ENCODE measurements around the gene RPLP2.
A peak's percentile ranks its signal among the peaks of the same experiment; 100 is the strongest.

RPLP2 gene

DNA sequence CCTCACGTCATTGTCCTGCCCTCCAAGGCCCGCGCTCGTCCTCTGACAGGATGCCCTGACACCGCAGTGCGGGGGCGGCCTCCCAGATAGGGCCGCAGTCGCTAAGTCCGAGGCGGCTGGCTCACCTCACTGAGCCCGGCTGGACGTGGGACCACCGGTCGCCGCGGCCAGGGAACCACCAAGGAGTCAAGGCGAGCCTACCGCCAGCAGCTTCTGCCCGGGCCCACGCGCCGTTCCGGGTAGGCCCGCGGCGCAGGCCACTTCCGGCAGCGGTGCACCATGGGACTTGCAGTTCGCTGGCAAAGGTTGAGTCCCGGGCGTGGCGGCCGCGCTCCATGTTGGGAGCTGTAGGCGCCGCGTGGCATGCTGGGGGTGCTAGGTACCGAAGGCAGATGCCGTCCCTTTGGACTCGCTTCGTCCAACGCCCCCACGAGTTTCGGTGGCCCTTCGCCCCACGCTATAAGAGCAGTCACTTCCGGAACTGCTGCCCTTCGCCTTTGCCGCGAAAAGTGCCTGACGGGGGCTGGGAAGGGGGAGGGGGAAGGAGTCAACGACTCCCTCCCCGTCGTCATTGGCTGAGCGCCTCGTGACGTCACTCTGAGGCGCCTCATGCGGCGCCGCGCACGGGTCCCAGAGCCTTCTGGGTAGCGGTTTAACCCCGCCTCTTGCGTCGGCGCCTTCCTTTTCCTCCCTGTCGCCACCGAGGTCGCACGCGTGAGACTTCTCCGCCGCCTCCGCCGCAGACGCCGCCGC lies at the start of gene RPLP2:
Gene RPLP2 (plus strand): TSS at position 681 of the 753 bp plus-strand sequence. CDS start 268 bp downstream, outside the sequence.
- DNase-seq: peak; percentile 93

DNA sequence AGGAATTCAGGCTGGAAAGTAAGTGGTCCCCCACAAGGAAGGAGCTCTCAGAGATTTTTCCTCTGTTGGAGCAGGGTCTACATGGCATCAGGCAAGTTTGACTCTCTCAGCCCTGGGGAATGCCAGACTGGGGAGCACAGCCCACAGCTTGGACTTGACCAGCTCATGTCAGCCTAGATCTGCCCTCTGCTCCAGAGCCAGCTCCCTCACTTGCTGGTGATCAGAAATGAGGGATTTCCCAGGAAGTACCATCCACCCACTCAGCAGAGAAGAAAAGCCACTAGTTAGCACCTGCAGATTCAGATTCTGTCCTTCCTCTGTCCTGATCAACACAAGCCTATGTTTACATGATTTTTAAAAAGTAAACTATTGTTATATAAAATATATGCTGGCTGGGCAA lies 49.5 kb upstream of the RPLP2 start:
- DNase-seq: no peak

DNA sequence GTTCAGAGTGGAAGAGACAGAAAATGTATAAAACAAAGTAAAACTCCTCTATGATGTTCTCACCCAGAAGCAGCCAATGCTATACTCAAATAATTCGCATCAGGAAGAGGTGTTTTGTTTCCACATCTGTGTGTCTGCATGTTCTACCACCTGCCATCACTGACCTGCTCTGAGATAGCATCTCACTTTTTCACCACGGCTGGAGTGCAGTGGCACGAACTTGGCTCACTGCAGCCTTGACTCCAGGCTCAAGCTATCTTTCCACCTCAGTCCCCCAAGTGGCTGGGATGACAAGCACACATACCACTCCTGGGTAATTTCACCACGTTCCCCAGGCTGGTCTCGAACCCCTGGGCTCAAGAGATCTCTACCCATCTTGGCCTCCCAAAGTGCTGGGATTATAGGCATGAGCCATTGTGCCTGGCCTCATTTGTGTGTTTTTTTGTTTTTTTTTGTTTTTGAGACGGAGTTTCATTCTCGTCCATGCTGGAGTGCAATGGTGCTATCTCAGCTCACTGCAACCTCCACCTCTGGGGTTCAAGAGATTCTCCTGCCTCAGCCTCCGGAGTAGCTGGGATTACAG lies 48.1 kb upstream of the RPLP2 start:
- no peak for DNase-seq

DNA sequence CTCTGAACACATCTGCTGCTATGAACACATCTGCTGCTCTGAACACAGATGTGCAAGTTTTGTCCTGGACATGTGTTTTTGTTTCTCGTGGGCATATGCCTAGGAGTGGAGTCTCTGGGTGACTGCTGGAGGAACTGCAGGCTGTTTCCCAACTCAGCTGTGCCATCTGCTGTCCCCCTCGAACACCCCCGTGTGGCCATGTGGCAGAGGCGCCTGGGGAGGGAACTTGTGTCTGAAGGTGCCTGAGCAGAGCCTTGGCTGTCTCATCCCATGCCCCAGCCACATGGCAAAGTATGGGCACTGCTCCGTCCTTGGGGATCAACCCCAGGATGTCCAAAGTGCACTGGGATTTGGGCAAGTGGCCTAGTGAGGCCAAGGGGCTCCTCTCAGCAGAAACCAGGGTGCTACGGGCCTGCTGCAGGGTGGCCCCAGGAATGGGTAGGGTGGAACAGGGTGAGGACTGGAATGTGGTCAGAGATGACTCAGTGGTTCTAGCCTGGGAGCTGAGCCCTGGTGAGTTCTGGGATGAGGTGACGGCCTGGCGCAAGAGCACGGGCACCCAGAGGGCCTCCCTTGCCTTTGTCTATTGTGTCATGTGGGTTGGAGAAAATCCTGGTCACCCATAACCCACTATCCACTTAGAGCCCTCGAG lies 47.2 kb upstream of the RPLP2 start:
- DNase-seq: peak; percentile 27

DNA sequence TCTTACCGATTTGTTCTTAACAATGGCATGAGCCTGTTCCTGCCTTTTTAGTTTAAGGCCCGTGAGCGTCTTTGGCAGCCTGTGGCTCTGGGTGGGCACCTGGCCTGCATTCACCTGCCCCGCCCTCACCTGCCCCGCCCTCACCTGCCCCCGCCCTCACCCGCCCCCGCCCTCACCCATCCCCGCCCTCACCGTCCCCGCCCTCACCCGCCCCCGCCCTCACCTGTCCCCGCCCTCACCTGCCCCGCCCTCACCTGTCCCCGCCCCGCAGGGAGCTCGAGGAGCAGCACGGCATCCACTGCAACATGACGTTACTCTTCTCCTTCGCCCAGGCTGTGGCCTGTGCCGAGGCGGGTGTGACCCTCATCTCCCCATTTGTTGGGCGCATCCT lies 46.7 kb upstream of the RPLP2 start:
- DNase-seq: no peak

DNA sequence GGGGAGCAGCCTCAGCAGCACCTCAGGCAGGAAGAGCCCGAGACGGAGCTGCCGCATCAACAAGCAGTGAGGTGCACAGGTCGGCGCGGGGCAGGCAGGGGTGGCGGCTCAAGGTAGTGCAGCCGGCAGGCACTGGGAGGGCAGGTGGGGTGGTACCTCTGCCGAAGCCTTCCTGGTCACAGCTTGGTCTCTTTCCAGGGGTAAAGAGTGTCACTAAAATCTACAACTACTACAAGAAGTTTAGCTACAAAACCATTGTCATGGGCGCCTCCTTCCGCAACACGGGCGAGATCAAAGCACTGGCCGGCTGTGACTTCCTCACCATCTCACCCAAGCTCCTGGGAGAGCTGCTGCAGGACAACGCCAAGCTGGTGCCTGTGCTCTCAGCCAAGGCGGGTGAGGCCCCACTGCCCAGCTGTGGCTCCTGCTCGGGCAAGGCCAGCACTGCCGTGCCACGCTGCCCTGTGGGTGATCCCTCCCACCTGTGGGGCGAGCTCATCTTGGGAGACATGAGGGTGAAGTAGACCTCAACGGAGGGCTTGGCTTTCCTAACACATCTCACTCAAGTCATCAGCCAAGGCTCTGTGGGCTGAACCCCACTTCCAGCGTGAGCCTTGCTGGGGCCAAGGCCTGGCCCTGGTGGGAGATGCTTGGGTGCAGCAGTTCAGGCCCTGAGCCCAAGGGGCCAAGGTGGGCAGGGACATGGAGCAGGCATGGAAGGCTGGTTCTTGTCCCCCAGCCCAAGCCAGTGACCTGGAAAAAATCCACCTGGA lies 46.0 kb upstream of the RPLP2 start:
- no peak for DNase-seq

DNA sequence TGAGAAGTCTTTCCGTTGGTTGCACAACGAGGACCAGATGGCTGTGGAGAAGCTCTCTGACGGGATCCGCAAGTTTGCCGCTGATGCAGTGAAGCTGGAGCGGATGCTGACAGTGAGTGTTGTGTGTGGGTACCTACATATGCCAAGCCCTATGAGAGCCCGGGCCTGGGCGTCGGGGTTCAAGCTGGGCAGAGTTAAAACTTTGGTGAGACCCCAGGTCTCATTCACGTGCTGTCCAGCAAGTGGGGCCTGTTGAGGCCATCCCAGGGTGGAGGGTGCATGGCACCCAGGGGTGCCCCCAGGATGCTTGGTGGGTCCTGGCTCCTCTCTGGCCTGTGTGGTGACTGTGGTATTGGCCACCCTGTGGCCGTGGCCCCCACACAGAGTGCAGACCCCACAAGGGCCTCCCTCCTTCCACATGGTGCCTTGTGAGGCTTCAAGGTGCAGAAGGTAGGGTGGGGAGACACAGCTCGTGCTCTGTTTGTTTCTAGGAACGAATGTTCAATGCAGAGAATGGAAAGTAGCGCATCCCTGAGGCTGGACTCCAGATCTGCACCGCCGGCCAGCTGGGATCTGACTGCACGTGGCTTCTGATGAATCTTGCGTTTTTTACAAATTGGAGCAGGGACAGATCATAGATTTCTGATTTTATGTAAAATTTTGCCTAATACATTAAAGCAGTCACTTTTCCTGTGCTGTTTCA lies 45.3 kb upstream of the RPLP2 start:
- DNase-seq: no peak

DNA sequence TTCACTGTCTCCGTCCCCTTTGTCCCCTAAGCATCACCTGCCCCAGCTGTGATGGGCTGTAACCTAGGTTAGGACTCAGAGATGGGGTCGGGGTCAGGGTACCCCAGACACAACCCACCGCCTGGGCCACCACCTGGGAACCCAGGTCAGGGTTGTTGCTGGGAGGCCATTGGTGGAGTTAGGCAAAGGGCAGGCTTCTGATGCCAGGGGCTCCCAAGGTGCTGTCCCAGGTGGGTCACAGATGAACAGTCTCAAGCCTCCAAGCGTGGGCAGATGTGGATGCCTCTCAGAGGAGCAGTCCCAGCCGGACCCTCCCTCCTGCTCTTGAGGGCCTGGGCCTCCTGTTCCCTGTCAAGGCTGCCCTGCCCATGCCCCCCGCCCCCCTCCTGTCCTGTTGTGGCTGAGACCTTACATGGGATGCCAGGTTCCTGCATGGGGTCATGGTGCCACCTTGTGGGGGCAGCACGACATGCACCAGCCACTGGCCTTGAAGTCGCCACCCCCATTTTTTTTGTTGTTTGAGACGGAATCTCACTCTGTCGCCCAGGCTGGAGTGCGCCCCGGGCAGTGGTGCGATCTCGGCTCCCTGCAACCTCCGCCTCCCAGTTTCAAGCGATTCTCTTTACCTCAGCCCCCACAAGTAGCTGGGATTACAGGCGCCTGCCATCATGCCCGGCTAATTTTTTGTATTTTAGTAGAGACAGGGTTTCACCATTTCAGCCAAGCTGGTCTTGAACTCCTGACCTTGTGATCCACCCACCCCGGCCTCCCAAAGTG lies 44.6 kb upstream of the RPLP2 start:
- peak; percentile 30 for DNase-seq

DNA sequence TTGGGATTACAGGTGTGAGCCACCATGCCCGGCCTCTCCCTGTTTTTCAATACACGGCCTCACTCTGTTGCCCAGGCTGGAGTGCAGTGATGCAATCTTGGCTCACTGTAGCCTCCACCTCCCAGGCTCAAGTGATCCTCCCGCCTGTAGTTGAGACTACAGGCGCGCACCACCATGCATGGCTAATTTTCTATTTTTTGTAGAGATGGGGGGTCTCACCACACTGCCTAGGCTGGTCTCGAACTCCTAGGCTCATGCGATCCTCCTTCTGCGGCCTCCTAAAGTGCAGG lies 44.0 kb upstream of the RPLP2 start:
- no peak for DNase-seq

DNA sequence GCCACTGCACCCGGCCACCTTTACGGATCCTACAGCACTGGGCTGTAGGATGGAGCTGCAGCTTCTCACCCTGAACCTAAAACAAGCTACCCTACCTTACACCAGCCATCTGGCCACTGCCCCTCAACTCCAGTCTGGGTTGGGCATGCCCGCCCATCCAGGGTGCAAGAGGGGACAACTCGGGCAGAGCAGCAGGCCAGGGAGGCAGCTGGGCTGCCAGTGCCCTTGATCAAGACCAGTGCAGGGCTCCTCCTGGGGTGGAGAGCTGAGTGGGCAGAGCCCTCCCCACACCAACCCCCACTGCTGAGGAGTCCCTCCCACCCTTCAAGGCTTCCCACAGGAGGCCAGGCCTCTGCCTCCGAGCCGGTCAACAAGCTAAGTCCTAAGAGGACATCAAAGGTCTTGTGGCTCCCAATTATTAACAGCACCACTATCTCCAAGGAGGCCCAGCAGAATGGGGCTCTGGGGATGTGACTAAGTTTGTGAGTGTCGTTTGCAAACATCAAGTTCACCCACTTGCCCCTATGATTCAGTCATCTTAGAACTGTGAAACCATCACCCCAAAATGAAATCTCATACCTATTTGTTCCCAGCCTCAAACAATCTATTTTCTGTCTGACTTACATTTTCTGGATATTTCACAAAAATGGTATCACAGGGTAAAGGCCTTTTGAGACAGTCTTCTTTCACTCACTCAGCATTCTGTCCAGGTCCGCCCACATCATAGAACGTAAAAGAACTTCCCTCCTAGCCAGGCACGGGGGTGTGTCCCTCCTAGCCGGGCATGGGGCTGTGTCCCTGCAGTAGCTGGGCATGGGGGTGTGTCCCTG lies 43.4 kb upstream of the RPLP2 start:
- no peak for DNase-seq

DNA sequence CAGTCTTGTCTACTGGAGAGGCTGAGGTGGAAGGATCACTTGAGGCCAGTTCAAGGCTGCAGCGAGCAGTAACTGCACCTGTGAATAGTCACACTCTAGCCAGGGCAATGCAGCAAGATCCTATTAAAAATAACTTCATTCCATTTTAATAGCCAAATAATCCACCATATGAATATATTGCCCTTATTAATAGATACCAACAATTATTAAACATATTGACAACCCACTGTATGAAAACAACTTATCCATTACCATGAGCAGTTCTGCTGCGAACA lies 42.9 kb upstream of the RPLP2 start:
- DNase-seq: no peak

DNA sequence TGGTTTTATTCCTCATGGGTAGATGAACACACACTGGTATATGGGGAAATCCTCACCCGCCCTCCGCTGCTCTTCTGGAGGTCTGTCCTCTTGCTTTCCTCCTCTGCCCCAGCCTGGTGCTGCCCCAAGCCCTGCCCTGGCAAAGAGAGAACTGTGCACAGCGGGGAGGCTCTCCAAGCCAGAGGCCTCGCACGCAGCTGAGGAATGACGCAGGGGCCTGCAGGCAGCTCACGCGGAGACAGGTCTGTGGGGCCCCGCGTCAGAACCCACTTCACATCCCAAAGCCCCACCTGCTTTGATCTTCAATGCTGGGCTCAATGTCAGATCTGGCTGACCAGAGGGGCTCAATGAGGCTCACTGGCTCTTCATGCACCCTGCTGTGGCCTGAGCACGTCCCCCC lies 42.5 kb upstream of the RPLP2 start:
- no peak for DNase-seq

DNA sequence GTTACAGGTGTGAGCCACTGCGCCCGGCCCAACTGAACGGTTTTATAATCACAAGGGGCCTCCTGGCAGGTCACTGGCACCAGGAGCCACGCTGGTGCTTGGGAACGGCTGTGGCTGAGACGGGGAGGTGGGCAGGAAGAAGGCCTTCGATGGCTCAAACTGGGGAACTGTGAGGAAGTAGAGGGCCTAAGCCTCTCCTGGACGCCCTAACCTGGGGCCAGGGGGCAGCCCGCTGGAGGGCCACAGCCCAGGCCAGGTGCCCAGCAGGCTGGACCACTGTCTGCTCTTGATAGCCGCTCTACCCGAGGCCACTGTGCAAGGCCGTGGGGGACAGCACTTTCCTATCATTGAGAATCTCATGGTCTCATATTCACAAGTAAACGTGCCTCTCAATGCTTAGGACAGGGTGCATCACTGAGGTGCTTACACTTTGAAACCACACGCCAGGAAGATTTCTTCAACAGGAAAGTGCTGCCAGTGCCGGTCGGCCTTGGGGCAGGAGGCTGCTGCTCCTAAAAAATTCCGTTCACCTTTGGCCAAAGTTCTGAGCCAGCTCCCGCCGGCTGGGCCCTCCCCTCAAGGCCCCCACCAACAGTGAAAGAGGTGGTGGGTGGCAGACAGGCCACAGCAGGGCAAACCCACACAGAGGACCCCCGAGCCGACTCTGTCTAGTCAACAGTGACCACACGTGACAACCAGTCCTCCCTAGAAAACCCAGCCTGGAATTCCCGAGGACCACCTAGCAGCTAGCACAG lies 39.7 kb upstream of the RPLP2 start:
- no peak for DNase-seq

DNA sequence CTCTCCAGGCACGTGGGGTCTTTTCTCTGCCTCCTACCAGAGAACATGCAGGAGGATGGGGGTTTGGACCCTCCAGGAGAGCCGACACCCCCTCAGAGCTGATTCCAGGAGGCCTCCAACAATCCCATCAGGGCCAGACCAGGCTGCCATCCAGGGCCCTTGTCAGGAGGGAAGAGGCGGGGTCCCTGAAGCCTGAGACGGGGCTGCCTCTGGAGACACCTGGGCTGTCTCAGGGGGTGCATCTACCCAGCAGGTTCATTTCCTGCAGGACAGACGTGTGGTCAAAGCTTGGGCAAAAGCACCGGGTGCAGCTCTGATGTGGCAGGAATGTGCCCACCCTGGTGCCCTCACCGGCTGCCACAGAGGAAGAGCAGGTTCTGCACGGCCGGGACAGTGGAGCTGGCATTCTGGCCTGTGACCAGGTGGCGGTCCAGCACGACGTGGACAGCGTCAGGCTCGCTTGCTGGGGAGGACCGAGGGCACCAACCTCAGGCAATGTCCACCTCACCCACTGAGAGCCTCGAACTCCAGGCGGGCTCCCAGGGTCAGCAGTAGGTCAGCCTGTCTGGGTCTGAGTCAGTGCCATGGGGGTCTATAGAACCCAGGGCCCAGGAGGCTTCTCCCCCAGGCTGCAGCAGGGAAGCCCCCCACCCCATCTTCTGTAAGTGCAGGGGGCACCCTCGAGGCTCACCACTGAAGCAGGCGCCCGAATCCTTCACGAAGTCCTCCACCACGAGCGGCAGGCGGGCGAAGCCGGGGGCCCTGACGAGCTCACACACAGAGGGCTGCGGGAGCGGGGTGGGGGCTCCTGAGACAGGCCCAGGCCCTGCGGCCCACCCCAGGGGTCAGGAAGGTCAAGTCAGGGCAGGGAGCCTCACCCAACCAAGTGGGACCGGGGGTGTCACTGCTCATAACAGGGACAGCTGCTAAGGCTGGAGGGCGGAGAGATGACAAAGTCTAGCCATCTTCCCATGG lies 38.8 kb upstream of the RPLP2 start:
- DNase-seq: no peak

DNA sequence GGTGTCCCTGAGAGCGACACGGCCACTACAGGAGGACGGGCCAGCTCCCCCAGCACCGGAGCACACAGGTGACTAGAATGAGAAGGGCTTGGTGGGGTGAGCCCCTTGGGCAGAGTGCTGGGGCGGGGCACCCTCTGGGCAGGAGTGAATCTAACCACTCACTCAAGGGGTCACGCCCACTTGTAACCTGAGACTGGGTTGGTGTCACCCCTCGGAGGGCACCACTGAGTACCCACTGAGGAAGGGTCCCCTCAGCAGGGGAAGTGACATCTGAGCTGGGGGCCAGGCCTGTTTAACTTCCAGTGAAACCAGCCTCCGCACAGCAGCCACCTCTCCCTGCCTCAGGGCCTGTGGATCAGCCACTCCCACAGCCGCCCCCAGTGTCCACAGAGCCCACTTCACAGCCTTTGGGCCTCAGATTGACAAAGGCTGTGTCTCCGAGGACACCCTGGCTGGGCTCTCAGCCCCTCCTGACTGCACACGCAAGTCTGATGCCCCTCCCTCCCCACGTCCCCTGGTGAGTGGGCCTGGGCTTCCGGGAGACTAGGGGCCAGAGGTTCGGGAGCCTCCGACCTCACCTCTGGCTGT lies 38.1 kb upstream of the RPLP2 start:
- DNase-seq: no peak

DNA sequence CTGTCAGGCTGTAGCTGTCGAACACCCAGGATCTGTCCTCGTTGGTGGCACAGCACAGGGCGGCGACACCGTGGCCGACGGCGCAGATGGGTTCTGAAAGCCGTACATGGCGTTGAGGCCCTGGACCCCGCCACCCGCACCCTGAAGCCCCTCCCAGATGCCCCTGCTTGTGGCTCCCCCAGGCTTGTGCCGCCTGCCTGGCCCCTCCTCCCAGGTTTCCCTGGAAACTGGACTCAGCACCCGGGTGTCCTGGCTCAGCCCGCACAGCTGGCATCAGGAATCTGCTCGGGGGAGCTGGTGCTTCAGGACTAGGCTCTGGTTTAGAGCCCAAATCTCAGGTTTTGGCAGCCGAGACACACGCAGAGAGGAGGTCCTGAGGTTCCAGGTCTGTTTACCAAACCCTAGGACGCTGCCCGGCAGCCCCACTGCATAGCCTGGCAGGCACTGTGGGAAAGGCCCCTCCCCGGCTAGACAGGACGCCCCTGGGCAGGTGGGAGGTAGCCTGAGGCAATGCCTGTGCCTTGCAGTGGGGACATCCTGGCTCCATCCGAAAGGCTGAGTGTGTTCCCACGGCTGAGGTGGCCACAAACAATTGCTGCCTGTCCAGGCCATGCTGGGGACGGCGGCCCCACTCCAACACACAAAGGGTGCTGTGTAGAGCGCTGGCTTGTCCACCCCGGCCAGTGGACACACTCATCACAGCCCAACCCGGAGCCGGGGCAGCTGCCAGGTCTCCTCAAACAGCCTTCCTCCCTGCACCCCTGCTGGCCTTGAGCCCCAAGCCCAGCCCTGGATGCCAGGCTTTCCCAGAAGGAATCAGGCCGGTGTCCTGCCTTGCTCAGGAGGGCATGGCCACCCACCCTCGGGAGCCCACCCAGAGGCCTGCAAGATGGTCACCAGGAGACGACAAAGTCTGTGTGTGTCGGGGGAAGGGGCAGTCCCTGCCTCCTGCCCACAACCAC lies 37.1 kb upstream of the RPLP2 start:
- DNase-seq: no peak

DNA sequence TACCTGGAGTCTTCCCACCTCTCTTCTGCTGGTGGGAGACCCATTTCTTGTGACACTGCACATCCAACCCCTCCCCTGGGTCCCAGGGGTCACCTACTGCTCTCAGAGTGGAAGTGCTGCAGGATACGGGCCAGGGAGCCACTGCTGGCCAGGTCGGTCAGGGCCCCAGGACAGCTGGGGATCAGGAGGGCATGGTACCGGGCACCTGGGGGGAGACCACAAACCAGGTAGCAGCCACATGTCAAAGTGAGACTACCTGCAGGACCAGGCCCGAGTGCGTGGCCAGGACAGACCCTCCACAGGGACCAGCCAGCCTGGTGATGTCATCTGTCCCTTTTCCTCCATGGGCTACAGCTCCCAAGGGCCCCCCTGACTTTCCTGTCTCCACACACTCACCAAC lies 36.3 kb upstream of the RPLP2 start:
- no peak for DNase-seq

DNA sequence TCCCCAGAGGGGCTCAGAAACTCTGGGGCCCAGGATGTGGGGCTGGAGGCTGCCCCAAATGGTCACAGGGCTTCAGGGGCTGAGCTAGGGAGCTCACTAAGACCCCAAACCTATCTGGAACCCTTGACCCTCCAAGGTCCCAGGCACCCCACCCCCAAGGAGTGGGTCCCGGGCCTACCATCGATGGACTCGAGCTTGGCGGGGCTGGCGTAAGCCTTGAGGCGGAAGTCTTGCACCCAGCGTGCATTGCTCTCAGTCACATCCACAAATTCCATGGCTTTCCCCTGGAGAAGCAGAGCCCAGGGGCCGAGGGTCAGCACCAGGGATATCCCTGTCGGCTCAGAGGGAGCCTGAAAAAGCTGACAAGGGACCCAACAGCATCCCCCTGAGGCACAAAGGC lies 35.9 kb upstream of the RPLP2 start:
- no peak for DNase-seq

All from kidney glomerular epithelial cell (primary cell).